Omental fat pad (tissue), 4 donors: ENCODE results near the gene LPP. TPM values are rescaled to one million over a fixed set of nuclear protein-coding genes. Genes with fewer than 3 reads are reported as not detected.

ENCODE experiments used
- ATAC-seq: fragments of 150-250 bp; one replicate; pipeline ENCODE4 v1.9.1; 2016; ENCODE audit warnings: mild to moderate bottlenecking, moderate library complexity; ENCODE audit not compliant: low FRiP score
- DNase-seq: peaks from one replicate; pipeline ENCODE4 v3.0.0-alpha.2; 2019; ENCODE audit warnings: low spot score
- CTCF ChIP-seq, 3 donors: fragments of 450-650 bp; IDR thresholded peaks; one replicate each; pipeline ENCODE4 v1.5.1; 2016 to 2017; ENCODE audit warnings: antibody characterized with exemption in 3 of 3, mild to moderate bottlenecking in 3 of 3, moderate library complexity in 2 of 3
- total RNA-seq, 4 donors: library from RNA; depleted of rRNA; stranded (reverse); fragments of >200 nt; gene quantifications; one replicate each; pipeline ENCODE4 v1.1.0, GENCODE V29; 2016

Gene LPP
- total RNA-seq, 4 donors from 2014 or later: 113 to 302 (median 126) TPM

DNA sequence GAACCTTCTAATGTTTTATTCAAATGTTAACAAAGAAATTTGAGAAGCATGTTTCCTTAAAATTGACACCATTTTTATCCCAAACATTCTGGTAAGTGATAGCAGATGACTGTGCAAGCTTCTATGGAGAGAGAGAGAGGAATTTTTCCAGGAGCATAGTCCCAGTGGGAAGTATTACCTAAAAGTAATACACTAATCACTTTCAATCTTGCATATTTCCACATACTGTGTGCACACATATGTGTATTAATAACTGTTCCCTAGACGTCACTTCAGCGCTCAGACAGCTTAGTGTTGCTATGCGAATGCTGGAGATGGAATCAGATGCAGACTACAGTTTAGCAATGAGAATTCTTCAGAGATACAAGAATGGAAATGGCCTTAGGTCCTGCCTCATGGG lies 593.5 kb downstream of the LPP start:
- no peak for TF ChIP-seq CTCF (IDR thresholded peaks at IDR 0.05)
- ATAC-seq: no peak

DNA sequence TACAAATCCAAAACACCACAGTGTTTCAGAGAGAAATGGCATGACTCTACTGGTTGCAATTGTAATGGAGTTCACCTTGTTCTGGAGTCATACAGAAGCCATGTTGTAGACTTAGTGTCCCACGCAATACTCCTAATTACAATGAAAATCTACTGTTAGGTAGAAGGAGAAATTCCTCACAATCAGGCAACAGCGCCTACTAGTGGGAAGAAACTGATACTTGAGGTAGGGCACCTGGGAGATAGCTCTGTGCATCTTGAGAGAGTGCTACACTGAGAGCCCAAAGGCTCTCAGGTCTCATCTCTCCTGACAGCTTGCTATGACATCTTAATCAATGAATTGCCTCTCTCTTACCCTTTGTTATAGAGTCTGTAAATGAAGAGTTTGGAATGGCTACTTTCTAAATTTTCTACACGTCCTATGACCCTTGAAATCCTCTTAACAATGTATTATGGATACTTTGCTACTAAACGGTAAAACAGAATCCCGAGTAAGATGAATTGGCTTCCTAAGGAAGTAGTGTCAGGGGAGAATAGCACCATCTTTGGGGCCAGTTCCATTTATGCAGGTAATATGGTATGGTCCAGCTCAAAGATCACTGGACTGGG lies 595.2 kb downstream of the LPP start:
- TF ChIP-seq CTCF (IDR thresholded peaks at IDR 0.05): no peak
- DNase-seq: no peak
- ATAC-seq: no peak

More for the DNA sequence above, 593.5 kb downstream of the LPP start:
- no peak for DNase-seq

- no peak for ATAC-seq
- DNase-seq: no peak
- no peak for TF ChIP-seq CTCF (IDR thresholded peaks at IDR 0.05)
Measured at GRCh38 chr3:188749830-188750229, 595.9 kb downstream of the LPP start.

- DNase-seq: no peak
- ATAC-seq: no peak
- TF ChIP-seq CTCF (IDR thresholded peaks at IDR 0.05): no peak
Measured at GRCh38 chr3:188750617-188751016, 596.7 kb downstream of the LPP start.

GRCh38 chr3:188752850-188753249 lies 598.9 kb downstream of the LPP start:
- no peak for DNase-seq
- no peak for TF ChIP-seq CTCF (IDR thresholded peaks at IDR 0.05)
- ATAC-seq: no peak

DNA sequence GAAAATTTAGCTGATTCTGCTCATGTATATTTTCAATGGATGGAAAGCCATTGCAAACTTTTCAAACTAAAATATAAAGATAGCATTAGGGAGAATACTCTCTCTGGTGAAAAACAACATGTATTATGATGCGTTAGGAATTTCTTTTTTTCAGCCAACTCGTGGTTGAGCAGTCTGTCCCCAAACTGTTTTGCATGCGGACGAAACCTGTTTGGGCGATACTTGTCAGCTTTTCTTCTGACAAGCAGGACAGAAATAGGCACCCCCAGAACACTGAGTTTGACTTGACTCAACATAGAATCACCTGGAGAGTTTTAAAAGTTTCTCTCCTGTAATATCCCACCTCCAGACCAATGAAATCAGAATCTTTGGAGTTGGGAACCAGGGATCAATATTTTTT lies 600.3 kb downstream of the LPP start:
- no peak for DNase-seq
- no peak for ATAC-seq
- no peak for TF ChIP-seq CTCF (IDR thresholded peaks at IDR 0.05)

DNA sequence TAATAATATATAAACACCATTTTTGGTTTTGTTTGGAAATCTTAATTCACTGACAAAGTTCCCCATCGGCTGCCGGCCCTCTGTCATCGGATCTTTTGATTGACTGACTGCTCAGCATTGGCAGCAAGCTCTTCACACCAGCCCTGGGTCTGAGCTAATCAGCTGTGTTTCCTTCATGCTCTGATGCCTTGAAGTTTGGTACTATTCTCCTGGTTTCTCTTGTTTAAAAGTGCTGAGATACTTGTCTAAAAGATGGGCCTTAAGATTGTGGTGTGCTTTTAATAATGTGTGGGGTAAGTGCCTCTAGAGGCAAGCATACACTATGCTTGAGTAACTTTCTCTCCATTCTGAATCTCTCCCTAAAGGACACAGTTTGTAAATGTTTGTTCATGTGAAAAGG lies 602.3 kb downstream of the LPP start:
- ATAC-seq: no peak
- no peak for DNase-seq
- TF ChIP-seq CTCF (IDR thresholded peaks at IDR 0.05): no peak
